Osteocyte (in vitro differentiated cells): Measurements from ENCODE around the gene SEMA6B. TPM values are rescaled to one million over a fixed set of nuclear protein-coding genes. Genes with fewer than 3 reads are reported as not detected.

Source experiments
- DNase-seq: peaks from one replicate; pipeline ENCODE4 v3.0.0; 2021; ENCODE audit warnings: mixed read lengths; ENCODE audit not compliant: unreplicated experiment; ENCODE audit errors: extremely low spot score
- H3K27ac Mint-ChIP-seq: one replicate; pipeline ENCODE4 v1.8.0; 2021; ENCODE audit warnings: mild to moderate bottlenecking, mixed read lengths; ENCODE audit not compliant: unreplicated experiment
- H3K27me3 Mint-ChIP-seq: one replicate; pipeline ENCODE4 v1.8.0; 2021; ENCODE audit warnings: mixed read lengths; ENCODE audit not compliant: unreplicated experiment
- H3K36me3 Mint-ChIP-seq: one replicate; pipeline ENCODE4 v1.8.0; 2021; ENCODE audit warnings: mixed read lengths; ENCODE audit not compliant: unreplicated experiment
- H3K4me1 Mint-ChIP-seq: one replicate; pipeline ENCODE4 v1.8.0; 2021; ENCODE audit warnings: mixed read lengths; ENCODE audit not compliant: unreplicated experiment
- H3K4me3 Mint-ChIP-seq: one replicate; pipeline ENCODE4 v1.8.0; 2021; ENCODE audit warnings: mild to moderate bottlenecking, moderate library complexity, mixed read lengths; ENCODE audit not compliant: unreplicated experiment
- H3K9me3 Mint-ChIP-seq: one replicate; pipeline ENCODE4 v1.8.0; 2021; ENCODE audit warnings: mixed read lengths; ENCODE audit not compliant: unreplicated experiment
- total RNA-seq: library from RNA; stranded (reverse); gene quantifications from 2 replicates; pipeline ENCODE4 v1.2.1, GENCODE V29; 2021
- TF ChIP-seq, protein P1 (sequence below): fragments of 200-600 bp; sonication (generic); IDR thresholded peaks from 2 replicates; pipeline ENCODE4 v1.5.0; 2021; ENCODE audit warnings: antibody characterized with exemption, mild to moderate bottlenecking, moderate library complexity

The SEMA6B gene
- total RNA-seq, 1 donor from 2014 or later, result 6.2 TPM

DNA sequence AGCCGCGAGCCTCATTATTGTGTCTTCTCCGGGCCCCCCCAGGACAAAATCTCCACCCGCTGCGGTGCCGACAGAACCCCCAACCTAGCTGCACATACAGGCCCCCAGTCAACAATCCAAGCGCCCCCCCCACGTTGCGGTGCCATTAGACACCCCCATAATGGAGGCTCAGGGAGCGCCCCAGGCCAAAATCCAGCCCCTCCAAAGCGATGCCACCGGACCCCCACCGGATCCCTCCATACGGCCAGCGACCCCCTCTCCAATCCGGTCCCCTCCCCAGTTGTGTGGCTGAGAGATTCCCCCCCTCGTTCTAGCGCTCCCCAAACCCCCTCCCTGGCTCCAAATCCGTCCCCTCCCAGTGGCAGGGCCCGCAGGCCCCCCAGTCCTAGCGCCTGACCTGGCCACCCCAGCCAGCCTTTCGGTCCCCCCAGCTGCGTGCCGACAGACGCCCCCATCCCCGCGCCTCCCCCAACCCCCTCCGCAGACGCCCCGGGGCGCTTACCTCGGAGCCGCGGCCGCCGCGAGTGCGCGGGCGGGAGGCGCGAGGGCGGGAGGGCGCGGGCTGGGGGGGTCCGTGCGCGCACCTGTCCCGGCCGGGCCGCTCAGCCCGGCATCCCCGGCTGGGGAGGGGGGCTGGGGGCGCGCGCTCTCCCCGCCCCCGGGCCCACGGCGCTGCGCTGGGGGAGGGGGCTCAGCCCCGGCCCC, 21.6 kb upstream of the SEMA6B start:
- Mint-ChIP-seq H3K4me1 (peaks cover 30% of the 10 kb centered on the region), H3K27me3 (peaks cover 18% of the 10 kb centered on the region), H3K36me3 (no peaks in the 10 kb centered on the region), H3K4me3 (peak overlapping the region; percentile 65), H3K9me3 (no peaks in the 10 kb centered on the region), H3K27ac (no peak overlapping the region)
- DNase-seq, result no peak
- TF ChIP-seq, protein P1, sequence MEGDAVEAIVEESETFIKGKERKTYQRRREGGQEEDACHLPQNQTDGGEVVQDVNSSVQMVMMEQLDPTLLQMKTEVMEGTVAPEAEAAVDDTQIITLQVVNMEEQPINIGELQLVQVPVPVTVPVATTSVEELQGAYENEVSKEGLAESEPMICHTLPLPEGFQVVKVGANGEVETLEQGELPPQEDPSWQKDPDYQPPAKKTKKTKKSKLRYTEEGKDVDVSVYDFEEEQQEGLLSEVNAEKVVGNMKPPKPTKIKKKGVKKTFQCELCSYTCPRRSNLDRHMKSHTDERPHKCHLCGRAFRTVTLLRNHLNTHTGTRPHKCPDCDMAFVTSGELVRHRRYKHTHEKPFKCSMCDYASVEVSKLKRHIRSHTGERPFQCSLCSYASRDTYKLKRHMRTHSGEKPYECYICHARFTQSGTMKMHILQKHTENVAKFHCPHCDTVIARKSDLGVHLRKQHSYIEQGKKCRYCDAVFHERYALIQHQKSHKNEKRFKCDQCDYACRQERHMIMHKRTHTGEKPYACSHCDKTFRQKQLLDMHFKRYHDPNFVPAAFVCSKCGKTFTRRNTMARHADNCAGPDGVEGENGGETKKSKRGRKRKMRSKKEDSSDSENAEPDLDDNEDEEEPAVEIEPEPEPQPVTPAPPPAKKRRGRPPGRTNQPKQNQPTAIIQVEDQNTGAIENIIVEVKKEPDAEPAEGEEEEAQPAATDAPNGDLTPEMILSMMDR, result no peak

DNA sequence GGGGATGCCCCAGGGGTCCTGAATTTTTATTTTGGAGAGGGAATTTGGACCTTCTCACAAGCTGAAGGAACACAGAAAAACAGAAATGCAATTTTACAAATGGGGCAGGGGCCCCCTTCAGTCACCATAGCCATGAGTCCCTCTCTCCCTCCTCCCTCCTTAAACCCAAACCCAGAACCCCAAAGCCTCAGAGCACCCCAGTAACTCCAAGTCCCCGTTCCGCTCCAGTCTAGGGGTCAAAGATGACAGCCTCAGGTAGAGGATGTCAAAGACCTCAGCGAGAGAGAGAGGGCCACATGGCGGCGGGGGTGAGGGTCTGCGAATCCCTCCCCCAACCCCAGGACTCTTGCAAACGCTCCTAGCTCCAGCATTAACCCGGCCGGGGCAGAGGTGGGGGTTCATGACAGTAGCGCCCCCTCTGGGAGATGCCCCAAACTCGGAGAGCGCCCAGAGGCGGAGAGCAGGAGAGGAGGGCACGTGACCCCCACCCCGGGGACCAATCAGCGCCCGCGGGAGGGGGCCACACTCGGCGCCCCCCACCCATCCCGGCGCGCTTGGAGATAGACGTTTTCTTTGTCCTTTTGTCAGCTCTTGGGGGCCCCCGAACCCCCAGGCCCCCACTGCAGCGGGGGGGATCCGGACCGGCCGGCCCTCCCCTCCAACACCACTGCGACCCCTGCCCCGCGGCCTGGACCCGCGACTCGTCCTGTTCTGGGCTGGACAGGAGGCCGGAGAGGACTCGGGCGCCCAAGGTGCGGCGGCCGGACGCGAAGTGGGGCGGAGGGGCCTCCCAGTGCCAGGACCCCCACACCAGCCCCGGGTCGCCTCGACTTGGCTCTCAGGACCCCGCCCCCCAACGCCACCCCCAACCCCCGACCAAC, 20.8 kb upstream of the SEMA6B start:
- no peaks in the 10 kb centered on the region for H3K36me3 Mint-ChIP-seq
- H3K4me1 Mint-ChIP-seq, result peaks cover 38% of the 10 kb centered on the region
- DNase-seq, result no peak
- TF ChIP-seq, protein P1, result no peak
- no peak overlapping the region for H3K27ac Mint-ChIP-seq
- H3K27me3 Mint-ChIP-seq, result peaks cover 15% of the 10 kb centered on the region
- no peaks in the 10 kb centered on the region for H3K9me3 Mint-ChIP-seq
- H3K4me3 Mint-ChIP-seq, result peak overlapping the region; percentile 59

DNA sequence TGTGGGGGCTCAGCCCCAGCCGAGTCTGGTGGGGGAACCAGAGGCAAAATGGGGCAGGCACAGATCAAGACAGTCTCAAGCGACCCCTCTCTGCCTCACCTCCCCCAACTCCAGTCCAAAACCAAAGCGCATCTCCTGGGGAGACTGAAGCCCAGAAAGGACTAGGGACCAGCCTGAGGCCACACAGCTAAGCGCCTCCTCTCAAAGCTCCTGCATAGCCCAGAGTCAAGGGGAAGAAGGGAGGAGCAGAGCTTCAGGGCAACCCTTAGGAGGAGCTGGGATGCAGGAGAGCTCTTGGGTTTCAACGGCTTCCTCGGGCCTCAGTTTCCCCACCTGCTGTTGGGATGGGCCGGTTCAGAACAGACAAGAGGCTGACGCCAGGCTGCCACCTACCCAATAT, 19.9 kb upstream of the SEMA6B start:
- DNase-seq, result no peak
- Mint-ChIP-seq H3K9me3 (no peaks in the 10 kb centered on the region), H3K4me1 (peaks cover 45% of the 10 kb centered on the region), H3K36me3 (no peaks in the 10 kb centered on the region), H3K27me3 (peaks cover 15% of the 10 kb centered on the region), H3K4me3 (no peak overlapping the region), H3K27ac (no peak overlapping the region)
- TF ChIP-seq, protein P1, result no peak

- Mint-ChIP-seq H3K9me3 (no peaks in the 10 kb centered on the region), H3K27me3 (peaks cover 15% of the 10 kb centered on the region), H3K27ac (peak overlapping the region; percentile 16), H3K4me3 (no peak overlapping the region), H3K4me1 (peaks cover 48% of the 10 kb centered on the region), H3K36me3 (no peaks in the 10 kb centered on the region)
- TF ChIP-seq, protein P1, result no peak
- no peak for DNase-seq
Observed at GRCh38 chr19:4578552-4579248, 19.2 kb upstream of the SEMA6B start.
